GM18498 (cell line): ENCODE results near the gene LYPLA2.
"Not testable (repeated sequence)": the region's sequence is repeated elsewhere in the genome, so short reads cannot be mapped to it uniquely, and the experiment has no call there.

Source experiments
- ATAC-seq: cut with Tn5 transposase; IDR thresholded peaks from one replicate; pipeline ENCODE4 v1.9.1; 2021; ENCODE audit warnings: mild to moderate bottlenecking, moderate library complexity; ENCODE audit not compliant: unreplicated experiment

LYPLA2 gene

DNA sequence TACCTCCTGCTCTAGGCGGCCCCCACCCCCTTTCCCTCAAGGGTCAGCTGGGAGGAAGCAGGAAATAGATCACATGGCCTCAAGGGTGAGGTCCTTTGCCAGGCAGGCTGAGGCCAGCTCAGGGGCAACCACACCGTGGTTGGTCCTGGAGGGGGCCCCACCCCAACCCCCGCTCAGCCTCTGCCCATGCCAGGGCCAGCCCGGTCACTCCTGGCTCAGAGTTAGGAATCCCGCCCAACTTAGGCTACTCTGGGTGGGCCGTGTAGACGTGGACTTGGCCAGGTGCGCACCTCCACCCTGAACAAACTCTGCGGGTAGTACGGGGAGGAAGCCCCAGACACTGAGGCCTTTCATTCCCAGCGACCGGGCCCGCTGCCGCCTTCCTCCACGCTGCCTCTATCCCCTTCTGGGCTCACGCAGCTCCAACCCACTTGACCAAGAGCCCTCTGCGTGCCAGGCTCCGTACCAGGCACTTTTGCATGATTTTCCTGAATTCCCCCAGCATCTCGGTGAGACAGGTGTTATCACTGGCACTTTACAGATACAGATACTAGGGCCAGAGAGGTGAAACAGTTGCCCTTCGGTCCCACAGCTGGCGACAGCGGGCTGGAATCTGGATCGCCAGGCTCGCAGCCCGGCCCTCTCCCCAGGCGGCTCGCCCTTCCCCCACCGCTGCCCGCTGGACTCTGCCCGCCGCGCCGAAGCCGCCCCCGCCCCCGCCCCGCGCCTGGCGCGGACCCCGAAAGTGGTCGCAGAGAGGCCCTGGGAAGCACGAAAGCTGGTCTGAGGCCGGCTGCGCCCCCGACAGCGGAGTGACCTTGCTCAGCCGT lies 8.8 kb downstream of the LYPLA2 start:
- peak; percentile 7 for ATAC-seq

GRCh38 chr1:23800400-23801337 lies 9.7 kb downstream of the LYPLA2 start, which contains the start of gene GALE:
TSS of gene GALE (minus strand) at chr1:23800754. CDS start at chr1:23799007, 1,747 bp downstream.
- ATAC-seq, result peak; percentile 79

- no peak for ATAC-seq
Observed at GRCh38 chr1:23801338-23801748, 10.4 kb downstream of the LYPLA2 start.

- ATAC-seq, result no peak
Observed at GRCh38 chr1:23801876-23802275, 10.9 kb downstream of the LYPLA2 start.

GRCh38 chr1:23802809-23803342 lies 11.9 kb downstream of the LYPLA2 start:
- ATAC-seq, result not testable (repeated sequence)

DNA sequence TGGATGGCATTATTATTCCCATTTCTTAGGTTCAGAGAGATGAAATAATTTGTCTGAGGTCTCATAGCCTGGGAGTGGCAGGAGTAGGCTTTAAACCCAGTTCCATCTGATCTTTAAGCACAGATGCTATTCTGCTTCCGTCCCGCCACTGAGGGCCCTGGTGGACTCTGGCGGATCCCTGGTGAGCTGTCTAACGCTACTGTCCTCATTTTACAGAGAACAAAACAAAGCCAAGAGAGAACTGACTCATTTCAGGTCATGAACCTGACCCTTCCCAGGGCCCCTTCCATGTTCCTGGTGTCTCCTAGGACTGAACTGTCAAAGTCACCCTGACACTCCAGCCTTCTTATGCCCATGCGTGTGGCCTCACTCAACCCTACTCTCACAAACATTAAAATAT lies 12.7 kb downstream of the LYPLA2 start:
- no peak for ATAC-seq

DNA sequence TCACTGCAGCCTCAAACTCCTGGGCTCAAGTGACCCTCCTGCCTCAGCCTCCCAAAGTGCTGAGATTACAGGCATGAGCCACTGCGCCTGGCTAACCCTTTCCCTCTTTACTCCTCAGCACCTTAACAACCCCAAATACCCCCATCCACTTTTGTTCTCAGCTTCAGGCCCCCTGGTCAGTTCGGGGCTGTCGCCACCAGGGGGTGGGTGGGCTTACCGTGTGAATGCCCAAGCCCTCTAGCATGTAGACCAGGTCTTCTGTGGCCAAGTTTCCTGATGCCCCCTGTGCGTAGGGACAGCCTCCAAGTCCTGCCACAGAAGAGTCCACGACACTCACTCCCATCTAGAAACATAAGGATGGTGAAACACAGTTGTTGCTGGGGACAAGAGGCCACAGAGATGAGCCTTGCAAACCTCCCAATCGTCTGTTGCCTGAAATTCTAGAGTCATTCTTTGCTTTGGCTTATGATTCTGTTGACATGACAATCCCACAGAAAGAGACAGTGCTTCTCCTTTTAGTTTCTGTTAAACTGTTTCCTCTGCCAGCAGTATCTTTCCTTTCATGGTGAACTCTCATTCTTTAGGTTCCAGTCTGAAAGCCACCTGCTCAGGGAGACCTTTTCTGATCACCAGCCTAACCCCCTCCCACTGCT lies 13.4 kb downstream of the LYPLA2 start:
- no peak for ATAC-seq

DNA sequence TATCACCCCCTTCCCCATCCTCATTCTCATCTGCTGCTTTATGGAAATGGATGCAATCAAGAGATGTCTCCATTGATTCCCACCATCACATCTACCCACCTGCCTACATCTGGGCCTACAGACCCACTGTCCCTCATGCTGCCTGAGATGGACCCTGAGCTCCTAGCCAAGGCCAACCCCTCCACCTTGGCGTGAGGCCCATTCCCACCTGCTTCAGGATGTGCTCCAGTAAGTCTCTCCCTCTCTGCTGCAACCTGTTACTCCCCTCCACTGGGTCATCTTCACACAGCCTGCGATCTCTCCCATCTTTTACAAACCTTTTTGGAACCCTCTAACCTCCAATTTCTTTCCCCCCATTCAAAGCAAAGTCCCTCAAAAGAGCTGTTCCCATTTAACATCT lies 14.1 kb downstream of the LYPLA2 start:
- ATAC-seq, result no peak

DNA sequence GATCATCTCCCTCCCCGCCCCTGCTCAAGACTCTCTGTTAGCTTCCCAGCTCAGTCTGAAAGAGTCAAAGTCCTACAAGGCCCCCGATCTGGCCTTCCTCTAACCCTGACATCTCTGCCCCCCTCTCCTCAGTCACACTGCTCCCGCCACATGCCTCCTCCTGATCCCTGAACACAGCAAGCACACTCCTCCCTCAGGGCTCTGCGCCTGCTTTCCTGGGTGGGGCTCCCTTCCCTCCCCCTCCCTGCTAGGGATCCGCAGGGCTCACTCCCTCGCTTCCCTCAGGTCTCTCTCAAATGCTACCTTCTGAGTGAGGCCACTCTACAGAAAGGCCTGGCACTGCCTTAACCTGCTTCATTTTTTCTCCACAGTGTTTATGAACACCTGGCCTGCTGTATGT lies 15.3 kb downstream of the LYPLA2 start:
- no peak for ATAC-seq

DNA sequence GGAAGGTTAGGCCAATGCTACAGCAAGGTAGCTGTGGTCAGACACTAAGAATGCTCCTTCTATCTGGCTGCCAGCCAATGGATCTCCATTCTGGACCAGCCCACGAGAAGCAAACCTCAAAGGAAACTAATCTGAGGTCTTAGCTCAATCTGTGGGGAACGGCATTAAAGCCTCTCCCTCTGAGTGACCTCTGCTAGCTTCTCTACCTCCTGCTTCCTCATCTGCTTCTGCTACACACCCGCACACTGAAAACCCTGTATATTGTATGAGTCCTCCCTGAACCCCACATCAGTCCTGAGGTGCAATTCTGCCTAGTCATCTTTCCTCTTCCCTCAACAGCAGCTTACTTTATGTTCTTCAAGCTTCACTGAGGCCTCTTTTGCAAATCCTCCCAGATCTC lies 16.5 kb downstream of the LYPLA2 start:
- ATAC-seq, result no peak

DNA sequence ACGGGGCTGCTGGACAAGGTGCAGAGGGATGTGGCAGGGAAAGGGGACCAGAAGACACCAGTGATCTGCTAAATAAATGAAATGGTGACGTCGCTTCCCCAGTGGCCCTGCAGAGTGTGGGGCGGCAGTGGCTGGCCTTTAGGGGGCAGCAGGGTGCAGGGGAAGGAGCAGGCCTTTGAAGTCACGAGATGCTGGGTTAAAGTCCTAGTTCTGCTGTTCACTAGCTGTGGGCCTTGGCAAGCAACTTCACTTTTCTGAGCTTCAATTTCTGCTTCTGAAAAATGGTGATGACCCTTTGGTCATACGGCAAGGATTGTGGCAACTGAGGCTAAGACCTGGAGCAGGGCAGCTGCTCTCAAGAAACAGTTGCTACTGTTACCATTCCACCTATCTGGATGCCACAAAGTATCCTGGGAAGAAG lies 18.8 kb downstream of the LYPLA2 start:
- peak; percentile 61 for ATAC-seq

DNA sequence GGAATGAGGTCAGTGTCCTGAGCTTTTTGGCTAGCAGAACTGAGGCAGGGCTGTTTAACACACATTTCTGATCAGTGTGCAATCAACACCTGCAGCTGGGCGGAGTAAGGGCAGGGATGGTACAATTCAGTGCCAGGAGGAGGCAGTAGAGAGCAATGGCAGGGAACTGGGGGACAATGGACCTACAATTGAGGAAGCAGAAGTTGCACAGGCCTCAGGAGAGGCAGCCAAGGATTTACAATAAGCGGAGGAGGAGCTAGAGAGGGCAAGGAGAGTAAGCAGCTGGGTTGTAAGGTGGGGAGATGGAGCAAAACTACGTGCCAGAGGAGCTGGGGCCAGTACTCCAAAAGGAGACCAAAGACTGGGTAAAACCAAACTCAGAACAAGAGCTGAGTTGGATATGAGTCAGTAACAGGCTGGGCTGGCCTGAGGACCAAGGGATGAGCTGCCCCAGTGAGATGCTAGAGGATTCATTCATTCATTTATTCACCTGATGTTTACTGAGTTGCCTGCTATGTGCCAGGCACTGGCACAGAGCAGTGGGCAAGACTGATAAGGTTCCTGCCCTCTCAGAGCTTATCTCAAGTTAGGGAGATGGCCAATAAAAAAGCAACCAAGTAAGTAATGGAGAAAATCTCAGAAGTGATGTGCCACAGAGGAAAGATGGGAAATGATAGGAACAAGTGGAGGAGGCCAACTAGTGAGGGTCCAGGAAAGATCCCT lies 20.0 kb downstream of the LYPLA2 start:
- ATAC-seq, result peak; percentile 66

DNA sequence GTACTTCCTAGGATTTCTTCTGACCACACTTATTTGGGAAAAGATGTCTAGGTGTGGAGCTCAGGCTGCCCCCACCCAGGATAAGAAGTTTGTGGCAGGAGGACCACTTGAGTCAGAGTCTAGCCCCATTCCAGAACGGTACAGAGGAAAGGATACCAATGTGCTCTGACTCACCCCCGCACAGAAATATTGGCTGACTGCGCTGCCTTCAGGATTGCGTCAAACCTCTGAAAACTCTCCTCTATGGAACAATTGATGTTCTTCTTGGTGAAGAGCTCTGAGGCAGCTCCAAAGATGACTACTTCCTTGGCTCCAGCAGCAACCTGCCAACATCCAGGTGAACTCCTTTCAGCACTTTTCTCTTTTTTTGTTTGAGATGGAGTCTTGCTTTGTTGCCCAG lies 23.1 kb downstream of the LYPLA2 start:
- no peak for ATAC-seq

DNA sequence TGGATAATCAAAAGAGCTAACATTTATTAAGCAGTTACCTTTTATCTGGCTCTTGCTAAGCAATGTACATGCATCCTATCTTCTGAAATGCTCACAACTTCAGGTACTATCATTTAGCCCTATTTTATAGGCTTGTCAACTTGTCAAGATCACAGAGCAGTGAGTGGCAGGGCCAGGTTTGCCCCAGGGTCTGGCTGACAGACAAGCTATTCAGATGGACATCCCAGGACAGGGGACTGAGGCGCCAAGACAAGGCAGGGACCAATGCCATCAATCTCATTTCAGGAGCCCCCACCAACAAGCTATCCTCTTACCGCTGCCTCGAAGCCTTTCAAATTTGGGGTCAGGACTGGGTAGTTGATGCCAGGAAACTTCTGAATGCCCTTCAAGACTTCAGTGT lies 25.4 kb downstream of the LYPLA2 start:
- ATAC-seq, result no peak

- no peak for ATAC-seq
Observed at GRCh38 chr1:23816906-23817305, 26.0 kb downstream of the LYPLA2 start.

DNA sequence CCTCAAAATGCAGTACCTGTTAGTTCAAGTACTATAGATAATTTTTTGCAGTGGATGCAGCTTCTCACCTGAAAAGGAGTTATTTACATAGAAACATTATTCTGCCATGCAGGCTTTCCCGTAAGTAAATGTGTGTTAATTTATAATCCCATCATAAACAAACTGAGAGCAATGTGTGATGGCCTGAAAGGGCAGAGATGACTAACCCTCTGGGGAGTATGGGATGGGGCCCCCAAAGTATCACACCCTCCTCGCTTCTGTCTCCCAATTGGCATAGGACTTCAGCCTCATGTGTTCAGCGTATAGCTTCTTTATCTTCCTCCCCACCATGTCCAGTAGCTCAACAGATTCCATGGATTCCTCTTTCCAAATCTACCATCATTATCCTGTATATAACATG lies 26.7 kb downstream of the LYPLA2 start:
- ATAC-seq, result no peak

DNA sequence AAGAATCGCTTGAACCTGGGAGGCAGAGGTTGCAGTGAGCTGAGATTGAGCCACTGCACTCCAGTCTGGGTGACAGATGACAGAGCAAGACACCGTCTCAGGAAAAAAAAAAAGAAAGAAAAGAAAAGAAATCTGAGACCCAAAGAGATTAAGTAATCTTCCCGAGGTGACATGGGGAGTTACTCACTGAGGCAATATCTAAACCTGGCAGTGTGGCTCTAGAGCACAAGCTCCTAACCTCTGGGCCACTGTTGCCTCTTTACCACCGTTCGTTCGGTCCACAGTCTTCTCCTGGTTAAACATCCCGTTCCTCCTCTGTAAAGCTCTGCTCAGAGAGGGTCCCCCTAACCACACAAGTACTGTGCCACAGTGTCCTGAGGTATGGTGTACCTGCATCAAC lies 32.8 kb downstream of the LYPLA2 start:
- no peak for ATAC-seq

DNA sequence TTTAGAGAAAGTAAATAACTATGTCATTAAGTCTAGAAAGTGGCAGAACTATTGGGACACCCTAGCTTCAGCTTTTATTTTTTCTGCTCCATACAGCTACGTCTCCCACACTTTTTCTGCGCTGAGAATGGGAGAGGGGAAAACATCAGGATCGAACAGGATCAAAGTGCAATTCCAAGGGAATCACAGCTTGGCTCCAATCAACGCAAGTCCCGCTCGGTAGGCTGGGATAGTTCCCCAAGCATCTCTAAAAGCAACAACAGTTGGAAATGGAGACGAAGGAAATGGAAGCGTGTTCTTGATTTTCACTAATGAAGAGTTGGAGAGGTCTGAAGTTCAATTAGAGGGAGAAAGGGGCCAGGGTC lies 33.7 kb downstream of the LYPLA2 start:
- ATAC-seq, result no peak

DNA sequence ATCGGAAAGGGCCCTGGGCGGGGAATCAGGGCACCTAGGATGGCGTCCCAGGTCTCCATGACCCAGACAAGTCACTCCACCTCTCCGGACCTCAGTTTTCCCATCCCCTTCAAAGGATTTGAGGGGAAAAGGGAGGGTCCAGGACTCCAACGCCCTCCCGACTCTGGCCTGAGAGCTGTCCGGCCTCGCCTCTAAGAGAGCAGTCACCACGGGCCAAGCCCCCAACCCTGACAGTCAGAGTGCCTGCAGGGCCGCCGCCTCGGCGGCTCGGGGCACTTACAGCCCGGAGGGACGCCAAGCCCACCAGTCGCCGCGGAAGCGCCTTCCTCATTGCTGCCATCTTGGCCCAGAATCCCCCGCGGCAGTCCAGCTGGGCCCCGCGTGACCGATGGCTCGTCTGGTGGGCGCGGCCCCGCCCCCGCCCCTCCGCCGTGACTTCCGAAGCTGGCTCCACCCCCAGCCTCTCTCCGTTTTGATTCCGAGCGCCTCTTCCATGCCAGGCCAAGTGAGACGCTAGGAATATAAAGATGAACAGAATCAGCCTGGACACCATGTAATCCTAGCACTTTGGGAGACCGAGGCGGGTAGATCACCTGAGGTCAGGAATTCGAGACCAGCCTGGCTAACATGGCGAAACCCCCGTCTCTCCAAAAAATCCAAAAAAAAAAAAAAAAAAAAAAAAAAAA lies 34.3 kb downstream of the LYPLA2 start, which contains the start of gene HMGCL:
Gene HMGCL (minus strand): TSS at position 354 of the 686 bp plus-strand sequence. CDS start 14 bp downstream, at position 340.
- ATAC-seq, result peak; percentile 88
